ENCODE results near the gene LDLR.
"Not testable (repeated sequence)": the region's sequence is repeated elsewhere in the genome, so short reads cannot be mapped to it uniquely, and the experiment has no call there.

The LDLR gene

GRCh38 chr19:11101057-11101456 lies 11.8 kb downstream of the LDLR start:
- Histone ChIP-seq H3K4me3 (ENCODE audit: insufficient read depth, low read length, poor library complexity, severe bottlenecking) (no peak overlapping the region), H2AFZ (ENCODE audit: low read depth, low read length, severe bottlenecking) (no peak overlapping the region), H3K9me2 (replicated peaks; ENCODE audit: insufficient read depth, low read length) (no peaks in the 10 kb centered on the region), H3K9ac (ENCODE audit: low read length) (no peak overlapping the region), H3F3A (ENCODE audit: insufficient read depth) (peaks cover 10% of the 10 kb centered on the region; the same call in 1 of the 2 replicates), H4K20me1 (ENCODE audit: low read depth, low read length) (peaks cover 8% of the 10 kb centered on the region), H3K4me2 (ENCODE audit: low read depth, low read length, poor library complexity, severe bottlenecking) (no peak overlapping the region), H3K79me2 (ENCODE audit: insufficient read depth, low read length) (peaks cover 49% of the 10 kb centered on the region), H3K27me3 (ENCODE audit: low read length) (no peaks in the 10 kb centered on the region), H3K36me3 (ENCODE audit: low read length) (peaks cover 3% of the 10 kb centered on the region; the same call in 1 of the 2 replicates), H3K9me3 (ENCODE audit: insufficient read depth, low read length) (no peaks in the 10 kb centered on the region), H3K27ac (ENCODE audit: low read depth, low read length) (no peak overlapping the region)
- TF ChIP-seq EZH2phosphoT487 (conservative IDR thresholded peaks at IDR 0.05; ENCODE audit: low read length): no peak
- TF ChIP-seq, protein P1, sequence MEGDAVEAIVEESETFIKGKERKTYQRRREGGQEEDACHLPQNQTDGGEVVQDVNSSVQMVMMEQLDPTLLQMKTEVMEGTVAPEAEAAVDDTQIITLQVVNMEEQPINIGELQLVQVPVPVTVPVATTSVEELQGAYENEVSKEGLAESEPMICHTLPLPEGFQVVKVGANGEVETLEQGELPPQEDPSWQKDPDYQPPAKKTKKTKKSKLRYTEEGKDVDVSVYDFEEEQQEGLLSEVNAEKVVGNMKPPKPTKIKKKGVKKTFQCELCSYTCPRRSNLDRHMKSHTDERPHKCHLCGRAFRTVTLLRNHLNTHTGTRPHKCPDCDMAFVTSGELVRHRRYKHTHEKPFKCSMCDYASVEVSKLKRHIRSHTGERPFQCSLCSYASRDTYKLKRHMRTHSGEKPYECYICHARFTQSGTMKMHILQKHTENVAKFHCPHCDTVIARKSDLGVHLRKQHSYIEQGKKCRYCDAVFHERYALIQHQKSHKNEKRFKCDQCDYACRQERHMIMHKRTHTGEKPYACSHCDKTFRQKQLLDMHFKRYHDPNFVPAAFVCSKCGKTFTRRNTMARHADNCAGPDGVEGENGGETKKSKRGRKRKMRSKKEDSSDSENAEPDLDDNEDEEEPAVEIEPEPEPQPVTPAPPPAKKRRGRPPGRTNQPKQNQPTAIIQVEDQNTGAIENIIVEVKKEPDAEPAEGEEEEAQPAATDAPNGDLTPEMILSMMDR (IDR thresholded peaks at IDR 0.05; ENCODE audit: insufficient read depth, low read length, poor library complexity, severe bottlenecking): no peak

- peaks cover 6% of the 10 kb centered on the region for H4K20me1 ChIP-seq (ENCODE audit: low read depth, low read length)
- no peak overlapping the region for H3K4me3 ChIP-seq (ENCODE audit: insufficient read depth, low read length, poor library complexity, severe bottlenecking)
- no peak overlapping the region for H3K9ac ChIP-seq (ENCODE audit: low read length)
- TF ChIP-seq, protein P1 (IDR thresholded peaks at IDR 0.05; ENCODE audit: insufficient read depth, low read length, poor library complexity, severe bottlenecking): no peak
- TF ChIP-seq EZH2phosphoT487 (conservative IDR thresholded peaks at IDR 0.05; ENCODE audit: low read length): no peak
- H3K4me2 ChIP-seq (ENCODE audit: low read depth, low read length, poor library complexity, severe bottlenecking): no peak overlapping the region
- peaks cover 7% of the 10 kb centered on the region; the same call in 1 of the 2 replicates for H3K36me3 ChIP-seq (ENCODE audit: low read length)
- H3K79me2 ChIP-seq (ENCODE audit: insufficient read depth, low read length): peaks cover 30% of the 10 kb centered on the region
- no peak overlapping the region for H2AFZ ChIP-seq (ENCODE audit: low read depth, low read length, severe bottlenecking)
- no peaks in the 10 kb centered on the region for H3K9me2 ChIP-seq (replicated peaks; ENCODE audit: insufficient read depth, low read length)
- no peaks in the 10 kb centered on the region for H3K27me3 ChIP-seq (ENCODE audit: low read length)
- peaks cover 10% of the 10 kb centered on the region; the same call in 1 of the 2 replicates for H3F3A ChIP-seq (ENCODE audit: insufficient read depth)
- no peaks in the 10 kb centered on the region for H3K9me3 ChIP-seq (ENCODE audit: insufficient read depth, low read length)
- H3K27ac ChIP-seq (ENCODE audit: low read depth, low read length): no peak overlapping the region
These were observed 13.7 kb downstream of the LDLR start for GRCh38 chr19:11102944-11103343.

DNA sequence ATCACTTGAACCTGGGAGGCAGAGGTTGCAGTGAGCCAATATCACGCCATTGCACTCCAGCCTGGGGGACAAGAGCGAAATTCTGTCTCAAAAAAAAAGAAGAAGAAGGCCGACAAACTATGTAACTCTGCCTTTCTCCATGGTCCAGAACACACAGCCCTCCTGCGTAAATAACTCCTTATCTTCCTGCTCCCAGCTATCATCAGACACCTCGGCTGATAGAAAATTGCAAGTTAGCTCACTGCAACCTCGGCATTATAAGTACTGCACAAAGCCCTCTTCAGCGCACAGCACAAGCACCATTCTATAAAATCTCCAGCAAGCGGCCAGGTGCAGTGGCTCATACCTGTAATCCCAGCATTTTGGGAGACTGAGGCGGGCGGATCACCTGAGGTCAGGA lies 14.4 kb downstream of the LDLR start:
- not testable (repeated sequence) for H3K36me3 ChIP-seq (ENCODE audit: low read length)

GRCh38 chr19:11105014-11105636 lies 15.9 kb downstream of the LDLR start:
- Histone ChIP-seq H3K36me3 (ENCODE audit: low read length) (peaks cover 4% of the 10 kb centered on the region; the same call in 1 of the 2 replicates), H3K9me3 (ENCODE audit: insufficient read depth, low read length) (no peaks in the 10 kb centered on the region), H3K9ac (ENCODE audit: low read length) (no peak overlapping the region), H4K20me1 (ENCODE audit: low read depth, low read length) (no peaks in the 10 kb centered on the region), H2AFZ (ENCODE audit: low read depth, low read length, severe bottlenecking) (no peak overlapping the region), H3K9me2 (replicated peaks; ENCODE audit: insufficient read depth, low read length) (no peaks in the 10 kb centered on the region), H3K4me2 (ENCODE audit: low read depth, low read length, poor library complexity, severe bottlenecking) (no peak overlapping the region), H3K4me3 (ENCODE audit: insufficient read depth, low read length, poor library complexity, severe bottlenecking) (no peak overlapping the region), H3K27me3 (ENCODE audit: low read length) (no peaks in the 10 kb centered on the region), H3K79me2 (ENCODE audit: insufficient read depth, low read length) (peaks cover 9% of the 10 kb centered on the region; the same call in 1 of the 2 replicates), H3K27ac (ENCODE audit: low read depth, low read length) (no peak overlapping the region), H3F3A (ENCODE audit: insufficient read depth) (peaks cover 3% of the 10 kb centered on the region; the same call in 1 of the 2 replicates)
- no peak for TF ChIP-seq EZH2phosphoT487 (conservative IDR thresholded peaks at IDR 0.05; ENCODE audit: low read length)
- TF ChIP-seq, protein P1 (IDR thresholded peaks at IDR 0.05; ENCODE audit: insufficient read depth, low read length, poor library complexity, severe bottlenecking): no peak

More for the DNA sequence above, 14.4 kb downstream of the LDLR start:
- H3K9me3 ChIP-seq (ENCODE audit: insufficient read depth, low read length); H3K27me3 ChIP-seq (ENCODE audit: low read length); H3K27ac ChIP-seq (ENCODE audit: low read depth, low read length); H3K4me2 ChIP-seq (ENCODE audit: low read depth, low read length, poor library complexity, severe bottlenecking); H2AFZ ChIP-seq (ENCODE audit: low read depth, low read length, severe bottlenecking); H3K9ac ChIP-seq (ENCODE audit: low read length); H4K20me1 ChIP-seq (ENCODE audit: low read depth, low read length); H3K4me3 ChIP-seq (ENCODE audit: insufficient read depth, low read length, poor library complexity, severe bottlenecking); H3F3A ChIP-seq (ENCODE audit: insufficient read depth); H3K9me2 ChIP-seq (replicated peaks; ENCODE audit: insufficient read depth, low read length): not testable (repeated sequence)
- peaks cover 23% of the 10 kb centered on the region for H3K79me2 ChIP-seq (ENCODE audit: insufficient read depth, low read length)

Measured in SU-DHL-6 (cell line).